Measurements from ENCODE around the gene TSPAN9. TPM values are rescaled to one million over a fixed set of nuclear protein-coding genes. Genes with fewer than 3 reads are reported as not detected.

Gene TSPAN9
- polyA plus RNA-seq, 3 donors = 10.5 to 29.7 (median 25.6) TPM

GRCh38 chr12:3236345-3237187, 159.4 kb downstream of the TSPAN9 start:
- no peak overlapping the region for H3K27ac ChIP-seq (ENCODE audit: low read depth, low read length)
- WGBS, 3 donors = 73 to 81% (median 77%) methylated on average over 16 of the region's 16 CpGs

GRCh38 chr12:3238196-3238595, 161.0 kb downstream of the TSPAN9 start:
- no peak overlapping the region for H3K27ac ChIP-seq (ENCODE audit: low read depth, low read length)
- 78 to 88% (median 81%) methylated on average over 11 of the region's 11 CpGs for WGBS, 3 donors

- WGBS, 3 donors = 75 to 88% (median 87%) methylated on average over 15 of the region's 15 CpGs
- no peak overlapping the region for H3K27ac ChIP-seq (ENCODE audit: low read depth, low read length)
These were observed 164.4 kb downstream of the TSPAN9 start for GRCh38 chr12:3241621-3242020.

- WGBS, 3 donors = 86 to 87% (median 87%) methylated on average over 10 of the region's 10 CpGs
These were observed 165.2 kb downstream of the TSPAN9 start for GRCh38 chr12:3242199-3242863.

GRCh38 chr12:3243376-3244084, 166.4 kb downstream of the TSPAN9 start:
- 63 to 70% (median 66%) methylated on average over 14 of the region's 14 CpGs for WGBS, 3 donors
- no peak overlapping the region for H3K27ac ChIP-seq (ENCODE audit: low read depth, low read length)

More at GRCh38 chr12:3242199-3242863, 165.2 kb downstream of the TSPAN9 start:
- H3K27ac ChIP-seq (ENCODE audit: low read depth, low read length) = no peak overlapping the region

GRCh38 chr12:3244219-3244750, 167.1 kb downstream of the TSPAN9 start:
- H3K27ac ChIP-seq (ENCODE audit: low read depth, low read length) = no peak overlapping the region
- 81 to 94% (median 88%) methylated on average over 20 of the region's 20 CpGs for WGBS, 3 donors

- WGBS, 3 donors = 69 to 82% (median 73%) methylated on average over 4 of the region's 4 CpGs
- no peak overlapping the region for H3K27ac ChIP-seq (ENCODE audit: low read depth, low read length)
These were observed 169.1 kb downstream of the TSPAN9 start for GRCh38 chr12:3246253-3246652.

GRCh38 chr12:3247077-3247476, 169.9 kb downstream of the TSPAN9 start:
- 57 to 84% (median 60%) methylated on average over 11 of the region's 11 CpGs for WGBS, 3 donors
- no peak overlapping the region for H3K27ac ChIP-seq (ENCODE audit: low read depth, low read length)

- H3K27ac ChIP-seq (ENCODE audit: low read depth, low read length) = no peak overlapping the region
- 87 to 90% (median 88%) methylated on average over 9 of the region's 9 CpGs for WGBS, 3 donors
These were observed 170.5 kb downstream of the TSPAN9 start for GRCh38 chr12:3247629-3248161.

- no peak overlapping the region for H3K27ac ChIP-seq (ENCODE audit: low read depth, low read length)
- 67 to 82% (median 69%) methylated on average over 16 of the region's 16 CpGs for WGBS, 3 donors
These were observed 172.1 kb downstream of the TSPAN9 start for GRCh38 chr12:3249081-3249800.

- WGBS, 3 donors = 76 to 81% (median 81%) methylated on average over 6 of the region's 6 CpGs
- H3K27ac ChIP-seq (ENCODE audit: low read depth, low read length) = no peak overlapping the region
These were observed 172.9 kb downstream of the TSPAN9 start for GRCh38 chr12:3250034-3250433.

- WGBS, 3 donors = 88 to 92% (median 92%) methylated on average over 8 of the region's 8 CpGs
- H3K27ac ChIP-seq (ENCODE audit: low read depth, low read length) = no peak overlapping the region
These were observed 173.4 kb downstream of the TSPAN9 start for GRCh38 chr12:3250576-3250975.

GRCh38 chr12:3251067-3251466, 173.9 kb downstream of the TSPAN9 start:
- 51 to 93% (median 81%) methylated on average over 5 of the region's 5 CpGs for WGBS, 3 donors
- H3K27ac ChIP-seq (ENCODE audit: low read depth, low read length) = no peak overlapping the region

GRCh38 chr12:3251691-3252090, 174.5 kb downstream of the TSPAN9 start:
- no peak overlapping the region for H3K27ac ChIP-seq (ENCODE audit: low read depth, low read length)
- 62 to 85% (median 68%) methylated on average over 7 of the region's 7 CpGs for whole genome bisulfite sequencing, 3 donors

- no peak overlapping the region for H3K27ac ChIP-seq (ENCODE audit: low read depth, low read length)
- 56 to 84% (median 58%) methylated on average over 13 of the region's 13 CpGs for WGBS, 3 donors
These were observed 175.3 kb downstream of the TSPAN9 start for GRCh38 chr12:3252450-3252891.

- H3K27ac ChIP-seq (ENCODE audit: low read depth, low read length) = no peak overlapping the region
- WGBS, 3 donors = 68 to 97% (median 91%) methylated on average over 7 of the region's 7 CpGs
These were observed 176.6 kb downstream of the TSPAN9 start for GRCh38 chr12:3253682-3254275.

GRCh38 chr12:3255057-3255456, 177.9 kb downstream of the TSPAN9 start:
- WGBS, 3 donors = 78 to 91% (median 81%) methylated on average over 12 of the region's 12 CpGs
- no peak overlapping the region for H3K27ac ChIP-seq (ENCODE audit: low read depth, low read length)
